Esophagus muscularis mucosa (tissue), 3 donors: ENCODE data around the gene PDE6D.

Experiments used
- POLR2AphosphoS5 ChIP-seq, 2 donors: sonication (generic); formaldehyde crosslinking; IDR thresholded peaks; one replicate each; pipeline ENCODE4 v1.6.1; 2017; ENCODE audit warnings: antibody characterized with exemption in 2 of 2
- TF ChIP-seq, protein P1 (sequence below), 3 experiments: fragments of 200-600 bp in 2 of 3; fragments of 450-650 bp in 1 of 3; sonication (generic) in 2 of 3; IDR thresholded peaks; one replicate each; pipeline ENCODE4 v1.5.1; 2017 to 2019; ENCODE audit warnings: antibody characterized with exemption in 3 of 3, mild to moderate bottlenecking in 2 of 3, moderate library complexity in 1 of 3

- TF ChIP-seq, protein P1, sequence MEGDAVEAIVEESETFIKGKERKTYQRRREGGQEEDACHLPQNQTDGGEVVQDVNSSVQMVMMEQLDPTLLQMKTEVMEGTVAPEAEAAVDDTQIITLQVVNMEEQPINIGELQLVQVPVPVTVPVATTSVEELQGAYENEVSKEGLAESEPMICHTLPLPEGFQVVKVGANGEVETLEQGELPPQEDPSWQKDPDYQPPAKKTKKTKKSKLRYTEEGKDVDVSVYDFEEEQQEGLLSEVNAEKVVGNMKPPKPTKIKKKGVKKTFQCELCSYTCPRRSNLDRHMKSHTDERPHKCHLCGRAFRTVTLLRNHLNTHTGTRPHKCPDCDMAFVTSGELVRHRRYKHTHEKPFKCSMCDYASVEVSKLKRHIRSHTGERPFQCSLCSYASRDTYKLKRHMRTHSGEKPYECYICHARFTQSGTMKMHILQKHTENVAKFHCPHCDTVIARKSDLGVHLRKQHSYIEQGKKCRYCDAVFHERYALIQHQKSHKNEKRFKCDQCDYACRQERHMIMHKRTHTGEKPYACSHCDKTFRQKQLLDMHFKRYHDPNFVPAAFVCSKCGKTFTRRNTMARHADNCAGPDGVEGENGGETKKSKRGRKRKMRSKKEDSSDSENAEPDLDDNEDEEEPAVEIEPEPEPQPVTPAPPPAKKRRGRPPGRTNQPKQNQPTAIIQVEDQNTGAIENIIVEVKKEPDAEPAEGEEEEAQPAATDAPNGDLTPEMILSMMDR (IDR thresholded peaks at IDR 0.05), result no peak
- peak; percentile 25 to 46 for TF ChIP-seq POLR2AphosphoS5 (IDR thresholded peaks at IDR 0.05)
These were observed 85.1 kb downstream of the PDE6D start for GRCh38 chr2:231696004-231696367.
